ENCODE data around the gene SIGLEC8. TPM values are rescaled to one million over a fixed set of nuclear protein-coding genes. Genes with fewer than 3 reads are reported as not detected.
"Not testable (repeated sequence)": the region's sequence is repeated elsewhere in the genome, so short reads cannot be mapped to it uniquely, and the experiment has no call there.

SIGLEC8 gene
- total RNA-seq, 1 donor from 2014 or later: not detected

DNA sequence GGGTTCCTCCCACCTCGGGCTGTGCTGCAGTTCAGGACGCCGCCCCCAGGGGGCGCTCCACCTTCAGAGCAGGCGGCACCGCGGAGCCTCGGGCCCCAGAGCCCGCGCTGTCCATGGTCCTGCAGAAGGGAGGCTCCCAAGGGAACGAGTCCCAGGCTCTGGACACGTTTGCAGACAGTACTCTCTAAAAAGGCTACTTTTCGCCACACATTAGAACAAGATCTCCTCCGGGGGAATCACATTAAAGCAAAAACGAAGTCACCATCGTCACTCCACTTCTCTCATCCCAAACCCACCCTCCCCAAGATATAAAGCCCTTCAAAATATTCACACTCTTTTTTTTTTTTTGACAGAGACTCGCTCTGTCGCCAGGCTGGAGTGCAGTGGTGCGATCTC lies 36.2 kb downstream of the SIGLEC8 start:
- Mint-ChIP-seq H3K27me3 (peaks cover 17% of the 10 kb centered on the region), H3K27ac (no peak overlapping the region), H3K4me3 (no peak overlapping the region), H3K9me3 (no peaks in the 10 kb centered on the region), H3K4me1 (ENCODE audit: unreplicated experiment) (no peaks in the 10 kb centered on the region), H3K36me3 (no peaks in the 10 kb centered on the region)
- TF ChIP-seq, protein P1, sequence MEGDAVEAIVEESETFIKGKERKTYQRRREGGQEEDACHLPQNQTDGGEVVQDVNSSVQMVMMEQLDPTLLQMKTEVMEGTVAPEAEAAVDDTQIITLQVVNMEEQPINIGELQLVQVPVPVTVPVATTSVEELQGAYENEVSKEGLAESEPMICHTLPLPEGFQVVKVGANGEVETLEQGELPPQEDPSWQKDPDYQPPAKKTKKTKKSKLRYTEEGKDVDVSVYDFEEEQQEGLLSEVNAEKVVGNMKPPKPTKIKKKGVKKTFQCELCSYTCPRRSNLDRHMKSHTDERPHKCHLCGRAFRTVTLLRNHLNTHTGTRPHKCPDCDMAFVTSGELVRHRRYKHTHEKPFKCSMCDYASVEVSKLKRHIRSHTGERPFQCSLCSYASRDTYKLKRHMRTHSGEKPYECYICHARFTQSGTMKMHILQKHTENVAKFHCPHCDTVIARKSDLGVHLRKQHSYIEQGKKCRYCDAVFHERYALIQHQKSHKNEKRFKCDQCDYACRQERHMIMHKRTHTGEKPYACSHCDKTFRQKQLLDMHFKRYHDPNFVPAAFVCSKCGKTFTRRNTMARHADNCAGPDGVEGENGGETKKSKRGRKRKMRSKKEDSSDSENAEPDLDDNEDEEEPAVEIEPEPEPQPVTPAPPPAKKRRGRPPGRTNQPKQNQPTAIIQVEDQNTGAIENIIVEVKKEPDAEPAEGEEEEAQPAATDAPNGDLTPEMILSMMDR (conservative IDR thresholded peaks at IDR 0.05): peak; percentile 99
- DNase-seq (ENCODE audit: extremely low spot score, unreplicated experiment): peak; percentile 90

DNA sequence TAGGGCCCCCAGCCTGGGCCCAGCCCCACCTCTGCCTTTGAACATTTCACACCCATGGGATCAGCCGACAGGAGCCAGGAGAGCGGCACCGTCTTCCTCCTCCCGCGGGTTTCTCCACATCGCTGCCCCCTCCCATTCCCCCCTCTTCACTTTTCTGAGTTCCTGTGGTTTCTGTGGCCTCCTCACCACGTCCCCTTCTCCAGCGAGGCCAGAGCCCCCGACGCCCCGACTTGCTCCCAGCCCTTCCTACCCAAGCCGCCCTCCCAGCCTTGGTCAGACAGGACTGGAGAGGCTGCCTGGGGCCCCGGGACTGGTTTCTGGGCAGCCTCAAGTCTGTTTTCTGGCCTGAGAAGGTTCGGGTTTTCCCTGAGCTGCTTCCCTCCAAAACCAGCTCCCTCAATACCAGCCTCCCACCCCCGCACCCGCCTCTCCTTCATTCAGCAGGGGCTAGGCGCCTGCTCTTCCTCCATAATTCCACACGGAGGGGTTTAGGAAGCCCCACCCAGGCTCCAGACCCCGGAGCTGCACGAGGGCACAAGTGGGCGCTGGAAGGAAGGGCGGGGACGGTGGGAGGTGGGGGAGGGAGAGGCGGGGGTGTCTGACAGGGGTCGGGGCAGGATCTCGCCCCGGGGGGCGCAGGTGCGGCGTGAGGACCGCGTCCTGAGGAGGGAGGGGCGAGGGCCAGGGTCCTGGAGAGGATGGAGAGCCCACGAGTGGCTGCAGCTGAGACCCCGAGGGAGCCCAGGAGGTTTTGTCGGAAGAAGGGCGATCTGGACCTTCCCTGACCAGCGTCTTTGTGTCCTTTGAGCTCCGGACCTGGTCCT lies 36.8 kb downstream of the SIGLEC8 start:
- H3K27me3 Mint-ChIP-seq: peaks cover 12% of the 10 kb centered on the region
- H3K27ac Mint-ChIP-seq: no peak overlapping the region
- H3K4me3 Mint-ChIP-seq: no peak overlapping the region
- TF ChIP-seq, protein P1 (conservative IDR thresholded peaks at IDR 0.05): no peak
- no peak for DNase-seq (ENCODE audit: extremely low spot score, unreplicated experiment)
- H3K36me3 Mint-ChIP-seq: no peaks in the 10 kb centered on the region
- no peaks in the 10 kb centered on the region for H3K9me3 Mint-ChIP-seq
- no peaks in the 10 kb centered on the region for H3K4me1 Mint-ChIP-seq (ENCODE audit: unreplicated experiment)

DNA sequence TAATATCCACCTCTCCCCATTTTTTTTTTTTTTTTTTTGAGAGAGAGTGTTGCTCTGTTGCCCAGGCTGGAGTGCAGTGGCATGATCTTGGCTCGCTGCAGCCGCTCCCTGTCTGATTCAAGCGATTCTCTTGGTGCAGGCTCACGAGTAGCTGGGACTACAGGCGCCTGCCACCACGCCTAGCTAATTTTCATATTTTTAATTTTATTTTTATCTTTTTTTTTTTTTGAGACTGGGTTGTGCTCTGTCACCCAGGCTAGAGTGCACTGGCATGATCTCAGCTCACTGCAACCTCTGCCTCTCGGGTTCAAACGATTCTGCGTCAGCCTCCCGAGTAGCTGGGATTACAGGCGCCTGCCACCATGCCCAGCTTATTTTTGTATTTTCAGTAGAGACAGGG lies 37.7 kb downstream of the SIGLEC8 start:
- DNase-seq (ENCODE audit: extremely low spot score, unreplicated experiment); H3K4me1 Mint-ChIP-seq (ENCODE audit: unreplicated experiment); H3K4me3 Mint-ChIP-seq; H3K36me3 Mint-ChIP-seq; H3K27ac Mint-ChIP-seq; H3K9me3 Mint-ChIP-seq: not testable (repeated sequence)
- peaks cover 12% of the 10 kb centered on the region for H3K27me3 Mint-ChIP-seq

DNA sequence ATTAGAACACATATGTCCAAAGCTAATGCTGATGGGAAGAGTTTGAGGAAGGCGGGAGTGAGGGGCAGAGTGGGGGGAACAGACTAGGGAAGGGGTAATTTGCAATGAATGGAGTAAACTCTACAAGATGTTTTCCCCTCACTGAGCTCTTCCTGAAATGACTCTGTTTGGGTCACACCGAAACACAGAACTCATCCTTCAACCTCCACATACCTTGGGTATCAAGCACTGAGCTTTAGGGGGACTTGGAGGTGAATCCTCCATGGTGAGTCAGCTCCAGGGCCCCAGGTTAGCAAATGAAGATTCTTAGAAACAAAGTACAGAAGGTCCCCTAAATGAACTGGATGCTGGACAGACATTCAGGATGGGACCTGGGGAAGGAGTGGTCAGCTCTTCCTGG lies 39.5 kb downstream of the SIGLEC8 start:
- no peak for DNase-seq (ENCODE audit: extremely low spot score, unreplicated experiment)
- H3K27ac Mint-ChIP-seq: no peak overlapping the region
- H3K4me3 Mint-ChIP-seq: no peak overlapping the region
- TF ChIP-seq, protein P1 (conservative IDR thresholded peaks at IDR 0.05): no peak
- peaks cover 10% of the 10 kb centered on the region for H3K27me3 Mint-ChIP-seq
- no peaks in the 10 kb centered on the region for H3K36me3 Mint-ChIP-seq
- no peaks in the 10 kb centered on the region for H3K9me3 Mint-ChIP-seq
- H3K4me1 Mint-ChIP-seq (ENCODE audit: unreplicated experiment): no peaks in the 10 kb centered on the region

DNA sequence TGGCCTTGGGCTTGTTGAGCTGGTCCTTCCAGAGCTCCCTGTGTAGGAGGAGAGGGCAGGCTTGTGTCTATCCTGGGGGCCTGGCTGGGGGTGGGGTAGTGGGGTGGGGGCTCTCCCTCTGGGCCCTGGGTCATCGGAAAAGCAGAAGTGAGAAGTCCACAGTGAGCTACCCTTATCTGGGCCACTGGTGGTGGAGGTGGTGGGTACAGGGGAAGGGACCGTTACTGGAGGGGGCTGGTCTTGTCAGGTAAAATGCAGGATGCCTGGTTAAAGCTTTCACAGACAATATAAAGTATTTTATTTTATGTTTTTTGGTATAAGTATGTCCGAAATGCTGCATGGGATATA lies 40.5 kb downstream of the SIGLEC8 start:
- Mint-ChIP-seq H3K36me3 (no peaks in the 10 kb centered on the region), H3K27ac (no peak overlapping the region), H3K4me3 (no peak overlapping the region), H3K27me3 (peaks cover 9% of the 10 kb centered on the region), H3K4me1 (ENCODE audit: unreplicated experiment) (no peaks in the 10 kb centered on the region), H3K9me3 (no peaks in the 10 kb centered on the region)
- DNase-seq (ENCODE audit: extremely low spot score, unreplicated experiment): no peak
- TF ChIP-seq, protein P1 (conservative IDR thresholded peaks at IDR 0.05): no peak

DNA sequence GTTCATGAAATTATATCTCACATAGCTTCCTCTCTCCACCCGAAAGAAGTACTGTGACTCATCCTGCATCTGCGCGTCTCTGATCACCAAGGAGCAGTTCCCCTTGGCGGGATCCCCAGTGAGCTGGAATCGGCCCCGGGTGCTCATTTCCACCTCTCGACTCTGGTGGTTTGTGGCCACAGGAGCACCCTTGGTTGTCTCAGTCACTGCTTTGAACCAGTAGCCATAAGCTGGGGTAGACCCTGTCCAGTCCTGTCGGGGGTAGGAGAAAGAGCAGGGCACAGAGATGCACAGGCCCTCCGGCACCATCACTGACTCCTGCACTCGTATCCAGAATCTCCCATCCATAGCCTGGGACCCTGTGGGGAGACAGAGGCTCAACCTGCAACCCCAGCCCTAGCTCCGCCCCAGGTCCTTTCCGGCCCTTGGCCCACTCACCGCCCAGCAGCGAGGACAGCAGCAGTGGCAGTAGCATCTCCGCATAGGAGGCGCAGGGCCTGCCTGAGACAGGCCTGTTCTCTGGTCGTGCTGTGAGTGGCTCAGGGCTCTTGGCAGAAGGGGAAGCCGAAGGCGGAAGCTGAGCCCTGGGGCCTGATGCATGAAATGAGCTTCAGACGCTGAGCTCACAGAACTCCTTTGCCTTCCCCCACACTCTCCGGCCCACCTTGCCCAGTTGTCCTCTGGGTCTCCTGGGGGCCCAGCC lies 41.0 kb downstream of the SIGLEC8 start, which contains the start of gene SIGLEC10:
Gene SIGLEC10, minus strand, starts transcription at position 536 of the 703 bp plus-strand sequence. Its CDS starts 61 bp downstream, at position 475.
- Mint-ChIP-seq H3K4me3 (no peak within 1 kb of the TSS), H3K9me3 (no peaks in the 10 kb centered on the region), H3K27me3 (peaks cover 9% of the 10 kb centered on the region), H3K36me3 (no peaks in the 10 kb centered on the region), H3K4me1 (ENCODE audit: unreplicated experiment) (no peaks in the 10 kb centered on the region), H3K27ac (no peak within 1 kb of the TSS)
- DNase-seq (ENCODE audit: extremely low spot score, unreplicated experiment): no peak
- TF ChIP-seq, protein P1 (conservative IDR thresholded peaks at IDR 0.05): no peak

DNA sequence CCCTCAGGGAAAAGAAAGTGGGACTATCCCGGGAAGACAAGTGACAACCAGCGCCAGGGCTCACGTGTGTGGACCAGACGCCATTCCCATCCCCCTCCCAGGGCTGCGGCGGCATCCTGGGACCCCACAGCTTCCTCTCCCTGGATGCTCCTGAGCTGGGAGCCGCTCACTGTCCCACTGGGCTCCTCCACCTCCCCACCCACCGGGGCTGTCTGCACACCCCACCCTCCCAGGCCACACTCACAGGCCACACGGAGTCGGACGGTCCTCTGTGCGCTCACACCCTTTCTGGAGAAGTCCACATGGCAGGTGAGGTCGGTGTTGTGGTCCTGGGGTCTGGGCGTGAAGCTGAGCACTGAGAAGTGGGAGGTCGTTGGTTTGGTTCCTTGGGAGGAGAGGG lies 41.8 kb downstream of the SIGLEC8 start:
- not testable (repeated sequence) for DNase-seq (ENCODE audit: extremely low spot score, unreplicated experiment); H3K27me3 Mint-ChIP-seq

More for the DNA sequence above, 41.8 kb downstream of the SIGLEC8 start:
- not testable (repeated sequence) for H3K4me1 Mint-ChIP-seq (ENCODE audit: unreplicated experiment); H3K36me3 Mint-ChIP-seq; H3K9me3 Mint-ChIP-seq; H3K4me3 Mint-ChIP-seq; H3K27ac Mint-ChIP-seq
